ENCODE data around the gene RADIL. TPM values are rescaled to one million over a fixed set of nuclear protein-coding genes. Genes with fewer than 3 reads are reported as not detected.

RADIL gene
- total RNA-seq, 1 donor from 2014 or later, result 2.4 TPM

DNA sequence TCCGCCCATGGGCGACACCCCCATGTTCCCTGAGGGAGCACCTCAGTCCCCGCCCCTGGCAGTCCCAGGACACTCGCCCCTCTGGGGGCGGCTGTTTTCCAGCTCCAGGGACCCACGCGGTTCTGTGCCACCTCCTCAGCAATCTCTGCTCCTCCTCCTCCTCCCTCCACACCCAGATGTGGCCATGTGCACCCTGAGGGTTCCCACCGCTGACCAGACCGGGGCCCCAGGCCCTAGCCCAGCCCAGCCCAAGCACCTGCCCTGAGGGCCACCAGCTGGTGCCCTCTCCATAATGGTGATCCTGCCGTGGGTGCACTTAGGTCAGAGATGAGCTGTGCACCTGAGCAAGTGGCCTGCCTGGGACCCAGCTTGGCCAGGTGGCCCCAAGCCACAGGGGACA, 83.0 kb downstream of the RADIL start:
- Mint-ChIP-seq H3K27ac (ENCODE audit: unreplicated experiment) (no peak overlapping the region), H3K36me3 (ENCODE audit: low read depth, unreplicated experiment) (peaks cover 4% of the 10 kb centered on the region), H3K4me1 (ENCODE audit: unreplicated experiment) (no peaks in the 10 kb centered on the region), H3K4me3 (ENCODE audit: unreplicated experiment) (no peak overlapping the region), H3K27me3 (ENCODE audit: unreplicated experiment) (peaks cover 18% of the 10 kb centered on the region), H3K9me3 (ENCODE audit: unreplicated experiment) (no peaks in the 10 kb centered on the region)
- no peak for DNase-seq (ENCODE audit: low spot score)
- TF ChIP-seq, protein P1, sequence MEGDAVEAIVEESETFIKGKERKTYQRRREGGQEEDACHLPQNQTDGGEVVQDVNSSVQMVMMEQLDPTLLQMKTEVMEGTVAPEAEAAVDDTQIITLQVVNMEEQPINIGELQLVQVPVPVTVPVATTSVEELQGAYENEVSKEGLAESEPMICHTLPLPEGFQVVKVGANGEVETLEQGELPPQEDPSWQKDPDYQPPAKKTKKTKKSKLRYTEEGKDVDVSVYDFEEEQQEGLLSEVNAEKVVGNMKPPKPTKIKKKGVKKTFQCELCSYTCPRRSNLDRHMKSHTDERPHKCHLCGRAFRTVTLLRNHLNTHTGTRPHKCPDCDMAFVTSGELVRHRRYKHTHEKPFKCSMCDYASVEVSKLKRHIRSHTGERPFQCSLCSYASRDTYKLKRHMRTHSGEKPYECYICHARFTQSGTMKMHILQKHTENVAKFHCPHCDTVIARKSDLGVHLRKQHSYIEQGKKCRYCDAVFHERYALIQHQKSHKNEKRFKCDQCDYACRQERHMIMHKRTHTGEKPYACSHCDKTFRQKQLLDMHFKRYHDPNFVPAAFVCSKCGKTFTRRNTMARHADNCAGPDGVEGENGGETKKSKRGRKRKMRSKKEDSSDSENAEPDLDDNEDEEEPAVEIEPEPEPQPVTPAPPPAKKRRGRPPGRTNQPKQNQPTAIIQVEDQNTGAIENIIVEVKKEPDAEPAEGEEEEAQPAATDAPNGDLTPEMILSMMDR (IDR thresholded peaks at IDR 0.05; ENCODE audit: unreplicated experiment), result no peak

DNA sequence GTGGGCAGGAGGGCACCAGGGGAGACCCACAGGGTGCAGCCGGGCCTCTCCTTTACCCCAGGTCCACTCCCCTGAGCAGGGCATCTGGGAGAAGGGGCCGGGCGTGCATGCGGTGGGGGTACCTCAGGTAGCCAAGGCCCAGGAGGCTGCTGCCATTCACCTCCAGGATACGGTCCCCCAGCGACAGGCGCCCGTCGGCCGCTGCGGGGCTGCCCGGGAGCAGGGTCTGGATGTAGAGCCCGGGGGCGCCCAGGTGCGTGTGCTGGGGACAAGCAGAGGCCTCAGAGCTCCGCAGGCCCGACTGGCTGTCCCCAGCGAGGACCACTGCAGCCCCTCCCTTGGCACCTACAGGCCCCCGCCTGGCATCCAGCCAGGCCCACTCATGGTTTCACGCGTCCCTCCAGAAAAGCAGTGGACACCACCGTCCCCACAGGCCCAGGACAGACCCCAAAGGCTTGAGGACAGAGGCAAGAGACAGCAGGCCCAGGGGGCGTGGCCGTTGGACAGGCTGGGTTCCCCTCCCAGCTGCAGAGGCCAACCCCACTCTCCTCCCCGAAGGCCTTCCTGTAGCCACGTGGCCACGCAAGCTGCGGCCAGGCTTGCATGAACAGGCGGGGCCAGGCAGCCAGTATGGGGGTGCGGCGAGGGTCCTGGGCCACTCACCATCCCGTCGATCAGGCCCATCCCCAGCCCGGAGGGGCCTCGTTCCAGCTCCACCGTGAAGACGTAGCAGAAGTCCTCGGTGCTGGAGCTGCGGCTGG, 83.8 kb downstream of the RADIL start:
- Mint-ChIP-seq H3K27ac (ENCODE audit: unreplicated experiment) (no peak overlapping the region), H3K4me3 (ENCODE audit: unreplicated experiment) (no peak overlapping the region), H3K4me1 (ENCODE audit: unreplicated experiment) (no peaks in the 10 kb centered on the region), H3K27me3 (ENCODE audit: unreplicated experiment) (peaks cover 19% of the 10 kb centered on the region), H3K9me3 (ENCODE audit: unreplicated experiment) (no peaks in the 10 kb centered on the region), H3K36me3 (ENCODE audit: low read depth, unreplicated experiment) (peaks cover 6% of the 10 kb centered on the region)
- DNase-seq (ENCODE audit: low spot score), result no peak
- TF ChIP-seq, protein P1 (IDR thresholded peaks at IDR 0.05; ENCODE audit: unreplicated experiment), result no peak

DNA sequence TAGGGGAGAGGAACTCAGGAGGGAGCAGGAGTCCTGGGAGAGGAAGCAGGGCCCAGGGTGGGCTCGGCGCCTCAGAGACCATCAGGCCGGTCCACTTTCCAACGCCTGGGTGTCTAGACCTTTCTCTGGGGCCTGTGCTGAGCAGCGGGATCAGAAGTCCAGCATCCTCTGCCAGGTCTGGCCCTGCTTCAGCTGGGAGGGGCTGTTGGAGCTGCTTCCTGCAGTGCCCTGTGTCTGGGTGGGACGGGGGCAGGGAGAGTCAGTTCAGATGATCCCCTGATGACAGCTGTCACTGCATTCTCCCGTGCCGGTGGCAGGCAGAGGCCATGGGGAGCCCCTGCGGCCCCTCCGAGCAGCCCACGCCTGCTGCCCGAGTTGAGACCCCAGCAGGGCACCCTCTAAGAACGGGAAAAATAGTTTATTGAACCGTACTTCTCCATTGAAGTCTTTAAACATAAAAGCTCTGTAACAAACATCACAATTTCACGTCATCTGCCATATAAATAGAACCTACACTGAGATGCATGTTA, 84.7 kb downstream of the RADIL start:
- H3K27me3 Mint-ChIP-seq (ENCODE audit: unreplicated experiment), result peaks cover 19% of the 10 kb centered on the region
- peaks cover 6% of the 10 kb centered on the region for H3K4me1 Mint-ChIP-seq (ENCODE audit: unreplicated experiment)
- TF ChIP-seq, protein P1 (IDR thresholded peaks at IDR 0.05; ENCODE audit: unreplicated experiment), result no peak
- H3K4me3 Mint-ChIP-seq (ENCODE audit: unreplicated experiment), result no peak overlapping the region
- peak overlapping the region; percentile 67 for H3K27ac Mint-ChIP-seq (ENCODE audit: unreplicated experiment)
- no peak for DNase-seq (ENCODE audit: low spot score)
- no peaks in the 10 kb centered on the region for H3K9me3 Mint-ChIP-seq (ENCODE audit: unreplicated experiment)
- peaks cover 15% of the 10 kb centered on the region for H3K36me3 Mint-ChIP-seq (ENCODE audit: low read depth, unreplicated experiment)

DNA sequence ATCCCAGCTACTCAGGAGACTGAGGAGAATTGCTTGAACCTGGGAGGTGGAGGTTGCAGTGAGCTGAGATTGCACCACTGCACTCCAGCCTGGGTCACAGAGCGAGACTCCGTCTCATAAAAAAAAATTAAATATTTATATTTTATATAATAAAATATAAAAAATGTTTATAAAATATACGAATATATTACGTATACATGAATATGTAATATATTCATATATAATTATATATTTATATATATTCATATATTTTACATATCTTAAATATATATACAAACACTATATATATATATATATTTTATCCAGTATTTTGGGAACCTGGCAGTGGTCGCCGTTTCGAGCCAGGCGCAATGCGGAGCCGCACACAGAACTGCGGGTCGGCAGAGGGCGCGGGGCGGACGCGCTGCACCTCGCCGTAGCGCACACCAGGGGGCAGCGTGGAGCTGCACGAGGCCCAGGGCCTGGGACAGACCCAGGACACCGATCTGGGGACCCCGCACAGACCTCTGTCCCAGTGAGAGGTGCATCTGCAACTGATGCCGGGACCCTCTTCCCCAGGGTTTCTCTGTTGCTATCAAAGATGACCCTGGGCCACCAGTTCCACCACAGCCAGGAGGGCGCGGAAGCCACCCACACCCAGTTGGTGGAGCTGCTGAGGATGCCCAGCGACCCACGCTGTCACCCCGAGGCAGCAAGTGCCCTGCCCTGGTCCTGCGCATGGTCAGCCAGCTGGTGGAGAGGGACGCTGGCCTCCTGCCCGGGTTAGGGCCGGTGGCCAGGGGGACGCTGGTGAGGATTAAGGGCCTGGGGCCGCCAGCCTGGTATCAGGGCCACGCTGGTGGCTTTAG, 85.4 kb downstream of the RADIL start:
- Mint-ChIP-seq H3K27ac (ENCODE audit: unreplicated experiment) (no peak overlapping the region), H3K36me3 (ENCODE audit: low read depth, unreplicated experiment) (peaks cover 15% of the 10 kb centered on the region), H3K9me3 (ENCODE audit: unreplicated experiment) (no peaks in the 10 kb centered on the region), H3K4me1 (ENCODE audit: unreplicated experiment) (peaks cover 6% of the 10 kb centered on the region), H3K27me3 (ENCODE audit: unreplicated experiment) (peaks cover 18% of the 10 kb centered on the region), H3K4me3 (ENCODE audit: unreplicated experiment) (no peak overlapping the region)
- TF ChIP-seq, protein P1 (IDR thresholded peaks at IDR 0.05; ENCODE audit: unreplicated experiment), result peak; percentile 79
- peak; percentile 88 for DNase-seq (ENCODE audit: low spot score)
